GM23248 (cell line): ENCODE results near the gene SLC49A4.

Experiments used
- EZH2 ChIP-seq: fragments of 200-600 bp; sonication (generic); IDR thresholded peaks from 2 replicates; pipeline ENCODE4 v1.6.1; 2018; ENCODE audit warnings: antibody characterized with exemption, mild to moderate bottlenecking; ENCODE audit not compliant: insufficient read depth, poor library complexity, severe bottlenecking
- EZH2phosphoT487 ChIP-seq: fragments of 200-600 bp; sonication (generic); IDR thresholded peaks from 2 replicates; pipeline ENCODE4 v1.6.1; 2018; ENCODE audit warnings: antibody characterized with exemption, moderate library complexity, mild to moderate bottlenecking, low read depth; ENCODE audit not compliant: insufficient read depth

DNA sequence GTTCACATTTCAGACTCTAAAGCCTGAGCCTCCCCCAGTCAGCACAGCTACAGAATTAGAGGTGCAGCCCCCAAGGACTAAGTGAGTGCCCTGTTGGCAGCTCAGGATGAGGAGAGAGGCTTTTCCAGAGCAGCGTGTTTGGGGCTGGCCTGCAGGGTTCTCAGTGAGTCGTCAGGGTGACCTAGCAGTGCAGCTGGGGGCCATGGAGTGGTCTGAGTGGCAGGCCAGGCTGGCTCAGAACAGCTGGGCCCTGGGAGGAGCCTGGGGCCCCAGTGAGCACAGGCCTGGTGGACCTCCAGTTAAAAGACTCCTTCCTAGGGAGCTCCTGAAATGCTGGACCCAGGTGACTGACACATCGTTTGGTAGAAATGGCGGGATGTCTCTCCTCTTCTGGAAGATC lies 108.3 kb downstream of the SLC49A4 start:
- TF ChIP-seq EZH2 (no peak), EZH2phosphoT487 (no peak)
